GM12864 (cell line): ENCODE results near the gene RPL10.

Experiments used
- DNase-seq: peaks from one replicate; pipeline ENCODE4 v3.0.0-alpha.2; 2011; ENCODE audit warnings: low read depth
- H3K4me3 ChIP-seq: 2 replicates; pipeline ENCODE4 v1.5.1; 2011; ENCODE audit warnings: mild to moderate bottlenecking, low read depth, low read length, control low read depth
- CTCF ChIP-seq: IDR thresholded peaks from 2 replicates; pipeline ENCODE4 v1.5.1; 2011; ENCODE audit warnings: low read depth, mild to moderate bottlenecking, moderate library complexity, low read length, control low read depth, inconsistent platforms; ENCODE audit errors: missing control alignments

RPL10 gene

GRCh38 chrX:154362085-154362742, 36.0 kb upstream of the RPL10 start:
- no peak overlapping the region for H3K4me3 ChIP-seq
- DNase-seq = no peak
- no peak for TF ChIP-seq CTCF

- TF ChIP-seq CTCF = no peak
- no peak overlapping the region for H3K4me3 ChIP-seq
- no peak for DNase-seq
Measured at GRCh38 chrX:154363706-154364439, 34.3 kb upstream of the RPL10 start.

GRCh38 chrX:154365052-154365600, 33.1 kb upstream of the RPL10 start:
- H3K4me3 ChIP-seq = no peak overlapping the region
- no peak for TF ChIP-seq CTCF

GRCh38 chrX:154365997-154366665, 32.0 kb upstream of the RPL10 start:
- no peak overlapping the region for H3K4me3 ChIP-seq
- no peak for TF ChIP-seq CTCF
- DNase-seq = no peak

More at GRCh38 chrX:154365052-154365600, 33.1 kb upstream of the RPL10 start:
- no peak for DNase-seq

GRCh38 chrX:154366666-154367055, 31.5 kb upstream of the RPL10 start:
- no peak for TF ChIP-seq CTCF
- H3K4me3 ChIP-seq = no peak overlapping the region
- DNase-seq = no peak

GRCh38 chrX:154367474-154368308, 30.5 kb upstream of the RPL10 start:
- no peak for DNase-seq
- TF ChIP-seq CTCF = no peak
- no peak overlapping the region for H3K4me3 ChIP-seq
